Measurements from ENCODE around the gene CDKAL1. TPM values are rescaled to one million over a fixed set of nuclear protein-coding genes. Genes with fewer than 3 reads are reported as not detected.

Gene CDKAL1
- total RNA-seq, 1 donor from 2014 or later = 39.6 TPM

DNA sequence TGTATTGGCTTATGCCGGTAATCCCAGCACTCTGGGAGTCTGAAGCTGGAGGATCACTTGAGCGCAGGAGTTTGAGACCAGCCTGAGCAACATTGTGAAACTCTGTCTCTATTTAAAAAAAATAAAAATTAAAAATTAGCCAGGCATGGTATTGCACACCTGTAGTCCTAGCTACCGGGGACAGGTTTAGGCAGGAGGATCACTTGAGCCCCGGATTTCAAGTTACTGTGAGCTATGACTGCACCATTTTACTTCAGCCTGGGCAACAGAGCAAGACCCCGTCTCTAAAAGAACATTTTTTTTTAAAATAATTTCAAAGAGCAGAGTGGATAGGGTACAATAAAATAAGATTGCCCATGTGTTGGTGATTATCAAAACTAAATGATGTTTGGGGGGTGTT lies 576.4 kb downstream of the CDKAL1 start:
- Histone ChIP-seq H3K79me2 (ENCODE audit: low read depth) (no peaks in the 10 kb centered on the region), H3K27ac (no peak overlapping the region), H3K27me3 (no peaks in the 10 kb centered on the region), H3K9me3 (ENCODE audit: low read depth) (no peaks in the 10 kb centered on the region), H3K4me1 (peaks cover 41% of the 10 kb centered on the region), H3K4me3 (no peak overlapping the region), H3K4me2 (no peak overlapping the region), H2AFZ (replicated peaks) (no peak overlapping the region), H3F3A (ENCODE audit: low read depth) (peaks cover 9% of the 10 kb centered on the region), H4K20me1 (ENCODE audit: low read depth) (no peaks in the 10 kb centered on the region), H3K9ac (no peak overlapping the region), H3K36me3 (no peaks in the 10 kb centered on the region)
- H3K36me3 Mint-ChIP-seq = peaks cover 2% of the 10 kb centered on the region
- no peaks in the 10 kb centered on the region for H3K9me3 Mint-ChIP-seq
- no peak for TF ChIP-seq EZH2 (IDR thresholded peaks at IDR 0.05)
- no peak for TF ChIP-seq CTCF (IDR thresholded peaks at IDR 0.05)
- no peak for TF ChIP-seq EZH2phosphoT487 (IDR thresholded peaks at IDR 0.05)
- H3K4me3 Mint-ChIP-seq = no peak overlapping the region
- peaks cover 26% of the 10 kb centered on the region for H3K4me1 Mint-ChIP-seq
- DNase-seq (ENCODE audit: low spot score) = no peak
- no peak overlapping the region for H3K27ac Mint-ChIP-seq
- no peaks in the 10 kb centered on the region for H3K27me3 Mint-ChIP-seq (ENCODE audit: insufficient read depth, low read depth)

DNA sequence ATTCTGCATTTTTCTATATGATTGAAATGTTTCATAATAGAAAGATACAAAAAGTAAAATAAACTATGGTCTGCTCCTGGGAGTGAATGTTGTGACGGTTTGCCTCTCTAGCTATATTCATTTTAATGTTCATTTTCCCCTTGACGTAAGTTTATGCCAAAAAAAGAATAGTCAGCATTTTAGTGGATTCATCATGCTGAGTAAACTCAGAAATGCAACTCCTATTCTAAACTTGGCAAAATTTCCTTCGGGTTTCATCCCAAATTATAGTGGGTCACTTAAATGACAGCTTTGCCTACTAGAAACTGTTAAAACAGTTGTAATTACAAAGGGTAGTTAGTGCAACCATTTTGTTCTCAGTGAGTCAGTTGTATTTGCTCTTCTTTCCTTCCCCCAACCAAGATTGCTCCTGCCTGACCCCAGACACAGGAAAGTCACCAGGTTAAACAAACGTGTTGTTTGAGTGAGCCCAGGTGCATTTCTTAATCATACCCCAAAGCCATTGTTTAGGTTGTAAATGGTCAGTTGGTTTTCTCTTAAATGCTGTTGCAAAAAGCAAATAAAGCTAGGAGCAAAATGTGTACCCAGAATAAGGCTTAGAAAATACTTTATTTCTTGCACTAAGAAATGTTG lies 577.0 kb downstream of the CDKAL1 start:
- Mint-ChIP-seq H3K4me3 (no peak overlapping the region), H3K4me1 (peaks cover 26% of the 10 kb centered on the region), H3K27ac (peak overlapping the region; percentile 30), H3K9me3 (no peaks in the 10 kb centered on the region), H3K36me3 (peaks cover 2% of the 10 kb centered on the region), H3K27me3 (ENCODE audit: insufficient read depth, low read depth) (no peaks in the 10 kb centered on the region)
- H3K4me1 ChIP-seq = peaks cover 44% of the 10 kb centered on the region
- H2AFZ ChIP-seq (replicated peaks) = no peak overlapping the region
- no peaks in the 10 kb centered on the region for H4K20me1 ChIP-seq (ENCODE audit: low read depth)
- peak overlapping the region; percentile 41 for H3K4me2 ChIP-seq
- H3K4me3 ChIP-seq = no peak overlapping the region
- DNase-seq (ENCODE audit: low spot score) = no peak
- no peaks in the 10 kb centered on the region for H3K27me3 ChIP-seq
- H3K79me2 ChIP-seq (ENCODE audit: low read depth) = no peaks in the 10 kb centered on the region
- H3K27ac ChIP-seq = no peak overlapping the region
- no peak for TF ChIP-seq EZH2 (IDR thresholded peaks at IDR 0.05)
- no peak overlapping the region for H3K9ac ChIP-seq
- H3K36me3 ChIP-seq = no peaks in the 10 kb centered on the region
- H3F3A ChIP-seq (ENCODE audit: low read depth) = peaks cover 9% of the 10 kb centered on the region
- H3K9me3 ChIP-seq (ENCODE audit: low read depth) = no peaks in the 10 kb centered on the region

DNA sequence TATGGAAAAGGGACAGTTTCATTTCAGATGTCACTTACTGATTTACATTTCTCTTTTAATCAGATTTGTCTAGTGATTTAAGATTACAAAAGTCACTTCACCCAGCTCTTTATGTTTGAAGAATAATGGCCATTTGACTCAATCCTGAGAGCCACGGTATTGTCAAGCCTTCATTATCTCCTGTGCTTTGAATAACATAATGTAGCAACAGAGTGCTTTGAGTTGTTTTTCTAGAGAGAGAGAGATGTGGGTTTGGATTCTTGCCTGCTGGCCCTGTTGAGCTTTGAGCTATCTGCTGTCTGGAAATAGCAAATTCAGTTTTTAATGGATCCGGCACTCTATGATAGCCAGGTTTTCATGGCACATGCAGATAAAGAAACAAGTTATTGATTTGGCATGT lies 580.9 kb downstream of the CDKAL1 start:
- no peaks in the 10 kb centered on the region for H3K79me2 ChIP-seq (ENCODE audit: low read depth)
- peak overlapping the region; percentile 2 for H3K27ac ChIP-seq
- no peaks in the 10 kb centered on the region for H3K27me3 ChIP-seq
- H3K9ac ChIP-seq = no peak overlapping the region
- Mint-ChIP-seq H3K9me3 (no peaks in the 10 kb centered on the region), H3K4me3 (no peak overlapping the region), H3K36me3 (no peaks in the 10 kb centered on the region), H3K27me3 (ENCODE audit: insufficient read depth, low read depth) (no peaks in the 10 kb centered on the region), H3K4me1 (peaks cover 22% of the 10 kb centered on the region), H3K27ac (no peak overlapping the region)
- H3K4me1 ChIP-seq = peaks cover 45% of the 10 kb centered on the region
- TF ChIP-seq EZH2 (IDR thresholded peaks at IDR 0.05) (no peak), CTCF (IDR thresholded peaks at IDR 0.05) (no peak), EZH2phosphoT487 (IDR thresholded peaks at IDR 0.05) (no peak)
- peak; percentile 39 for DNase-seq (ENCODE audit: low spot score)
- no peak overlapping the region for H2AFZ ChIP-seq (replicated peaks)
- H3K9me3 ChIP-seq (ENCODE audit: low read depth) = no peaks in the 10 kb centered on the region
- peak overlapping the region; percentile 15 for H3K4me2 ChIP-seq
- H4K20me1 ChIP-seq (ENCODE audit: low read depth) = no peaks in the 10 kb centered on the region
- H3K36me3 ChIP-seq = no peaks in the 10 kb centered on the region
- H3F3A ChIP-seq (ENCODE audit: low read depth) = peaks cover 9% of the 10 kb centered on the region
- no peak overlapping the region for H3K4me3 ChIP-seq

DNA sequence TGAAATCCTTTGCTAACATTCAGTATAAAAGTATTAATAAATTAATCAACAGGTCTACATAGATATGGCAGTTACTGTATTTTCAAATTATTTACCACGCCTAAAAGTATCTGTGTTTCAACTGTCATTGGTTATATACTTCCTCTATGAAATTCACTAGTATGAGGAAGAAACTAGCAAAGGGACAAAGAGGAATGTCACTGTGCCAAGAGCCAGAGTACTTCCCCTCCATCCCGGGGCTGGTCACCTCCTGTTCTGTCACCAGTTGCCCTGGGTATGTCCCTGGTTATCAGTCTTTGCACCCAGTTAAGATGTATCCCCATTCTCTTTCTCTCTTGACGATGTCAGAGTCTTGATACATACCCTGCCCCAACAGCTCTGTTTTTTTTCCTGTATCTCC lies 582.5 kb downstream of the CDKAL1 start:
- H3K27ac Mint-ChIP-seq = no peak overlapping the region

More for the DNA sequence above, 582.5 kb downstream of the CDKAL1 start:
- Histone ChIP-seq H2AFZ (replicated peaks) (no peak overlapping the region), H3K4me2 (no peak overlapping the region), H3K27me3 (no peaks in the 10 kb centered on the region), H3K36me3 (no peaks in the 10 kb centered on the region), H3K4me3 (no peak overlapping the region), H3K9me3 (ENCODE audit: low read depth) (no peaks in the 10 kb centered on the region), H3K4me1 (peaks cover 35% of the 10 kb centered on the region), H3K9ac (no peak overlapping the region), H3F3A (ENCODE audit: low read depth) (peaks cover 9% of the 10 kb centered on the region), H4K20me1 (ENCODE audit: low read depth) (no peaks in the 10 kb centered on the region), H3K79me2 (ENCODE audit: low read depth) (no peaks in the 10 kb centered on the region), H3K27ac (no peak overlapping the region)
- Mint-ChIP-seq H3K4me1 (peaks cover 13% of the 10 kb centered on the region), H3K9me3 (no peaks in the 10 kb centered on the region), H3K4me3 (no peak overlapping the region), H3K27me3 (ENCODE audit: insufficient read depth, low read depth) (no peaks in the 10 kb centered on the region), H3K36me3 (no peaks in the 10 kb centered on the region)
- no peak for DNase-seq (ENCODE audit: low spot score)
- TF ChIP-seq EZH2 (IDR thresholded peaks at IDR 0.05) = no peak
- TF ChIP-seq CTCF (IDR thresholded peaks at IDR 0.05) = no peak
- TF ChIP-seq EZH2phosphoT487 (IDR thresholded peaks at IDR 0.05) = no peak

All from neural progenitor cell (in vitro differentiated cells).